ENCODE data around the gene RDH16.
"Not testable (repeated sequence)": the region's sequence is repeated elsewhere in the genome, so short reads cannot be mapped to it uniquely, and the experiment has no call there.

Gene RDH16

DNA sequence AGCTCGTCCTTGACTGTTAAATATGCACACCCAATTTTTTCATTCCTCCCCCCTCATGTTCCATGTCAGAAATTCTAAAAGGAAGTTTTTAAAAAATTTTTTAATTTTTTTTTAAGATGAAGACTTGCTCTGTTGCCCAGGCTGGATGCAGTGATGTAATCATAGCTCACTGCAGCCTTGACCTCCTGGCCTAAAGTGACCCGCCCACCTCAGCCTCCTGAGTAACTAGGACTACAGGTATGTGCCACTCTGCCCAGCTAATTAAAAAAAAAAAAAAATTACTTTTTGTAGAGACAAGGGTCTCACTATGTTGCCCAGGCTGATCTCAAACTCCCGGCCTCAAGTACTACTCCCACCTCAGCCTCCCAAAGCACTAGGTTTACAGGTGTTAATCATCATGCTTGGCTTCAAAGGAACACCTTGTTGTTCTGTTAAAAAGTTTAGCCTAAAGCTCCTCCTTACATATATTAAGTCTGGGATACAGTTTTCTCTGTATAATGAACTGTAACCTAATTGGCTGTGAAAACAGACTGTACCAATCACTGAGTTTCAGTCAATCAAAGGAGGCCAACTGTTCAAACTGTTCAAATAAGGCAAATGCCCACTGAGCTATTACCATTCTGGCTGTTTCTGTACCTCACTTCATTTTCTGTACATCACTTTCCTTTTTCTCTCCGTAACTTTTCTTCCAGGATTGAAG lies 41.0 kb downstream of the RDH16 start:
- no peak for DNase-seq

DNA sequence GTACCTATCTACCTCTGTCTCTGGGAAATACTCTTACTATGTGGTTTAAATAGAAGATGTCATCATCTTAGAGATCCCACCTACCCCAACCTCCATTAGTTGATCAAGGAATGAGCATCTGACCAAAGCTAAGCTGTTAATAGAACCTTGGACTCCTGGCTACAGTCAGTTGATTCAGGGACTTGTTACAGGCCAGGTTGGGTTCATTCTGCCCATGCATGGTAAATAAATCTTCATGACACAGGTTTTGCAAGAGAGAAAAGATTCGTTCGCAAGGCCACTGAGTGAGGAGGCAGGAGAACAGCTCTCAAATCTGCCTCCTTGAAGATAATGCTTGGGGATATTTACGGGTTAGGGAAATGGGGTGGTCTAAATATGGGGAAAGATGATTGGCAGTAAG lies 42.7 kb downstream of the RDH16 start:
- DNase-seq: no peak

DNA sequence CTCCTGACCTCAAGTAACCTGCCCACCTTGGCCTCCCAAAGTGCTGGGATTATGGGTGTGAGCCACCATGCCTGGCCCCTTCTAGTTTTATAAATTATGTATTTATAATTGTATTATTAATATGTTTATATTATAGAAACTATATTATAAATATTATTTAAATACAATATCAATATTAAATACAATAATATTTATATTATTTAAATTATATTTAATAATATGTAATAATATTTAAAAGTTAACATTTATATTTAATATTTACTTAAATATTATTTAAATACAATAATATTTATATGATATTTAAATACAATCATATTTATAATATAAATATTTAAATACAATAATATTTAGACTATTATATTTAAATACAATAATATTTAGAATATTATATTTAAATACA lies 43.2 kb downstream of the RDH16 start:
- no peak for DNase-seq

DNA sequence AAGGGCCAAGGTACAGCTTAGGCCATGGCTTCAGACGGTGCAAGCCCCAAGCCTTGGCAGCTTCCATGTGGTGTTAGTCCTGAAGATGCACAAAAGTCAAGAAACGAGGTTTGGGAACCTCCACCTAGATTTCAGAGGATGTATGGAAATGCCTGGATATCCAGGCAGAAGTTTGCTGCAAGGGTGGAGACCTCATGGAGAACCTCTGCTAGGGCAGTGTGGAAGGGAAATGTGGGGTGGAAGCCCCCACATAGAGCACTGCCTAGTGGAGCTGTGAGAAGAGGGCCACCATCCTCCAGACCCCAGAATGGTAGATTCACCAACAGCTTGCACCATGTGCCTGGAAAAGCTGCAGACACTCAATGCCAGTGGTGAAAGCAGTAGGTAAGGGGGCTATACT lies 48.0 kb downstream of the RDH16 start:
- not testable (repeated sequence) for DNase-seq

DNA sequence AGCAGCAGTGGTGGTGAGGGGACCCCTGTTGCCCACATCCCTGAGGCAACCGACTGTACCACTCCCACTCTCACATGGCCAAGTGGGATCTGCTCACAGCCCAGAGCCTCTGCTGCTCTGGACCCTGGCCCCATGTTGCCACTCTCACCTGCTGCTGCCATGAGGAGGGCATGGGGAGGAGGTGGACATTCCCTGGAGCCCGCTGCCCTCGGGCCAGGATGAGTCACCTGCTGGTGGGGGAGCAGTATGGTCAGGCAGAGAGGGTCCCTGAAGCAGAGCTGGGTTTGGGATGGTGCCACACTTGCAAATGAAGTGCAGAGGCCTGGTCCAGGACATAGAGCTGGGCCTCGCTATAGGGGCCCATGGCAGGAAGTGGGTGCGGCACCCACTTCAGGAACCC lies 49.3 kb downstream of the RDH16 start:
- no peak for DNase-seq

DNA sequence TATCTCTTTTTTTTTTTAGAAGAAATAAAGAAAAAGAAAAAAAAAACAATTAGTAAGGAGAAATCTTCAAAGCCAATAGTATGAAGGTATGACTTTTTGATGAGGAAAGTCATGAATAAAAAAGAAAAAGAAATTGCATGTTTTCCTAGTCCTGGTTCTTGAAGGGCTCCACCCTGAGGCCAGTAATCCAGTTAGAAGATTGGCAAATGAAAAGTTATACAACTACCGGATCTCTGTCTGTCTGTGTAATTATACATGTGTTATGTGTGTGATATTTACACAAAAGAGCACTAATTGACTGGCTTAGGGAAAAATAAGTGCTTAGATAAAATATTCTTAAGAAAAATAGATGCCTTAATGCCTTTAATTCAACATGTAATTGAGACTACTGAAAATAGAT lies 51.6 kb downstream of the RDH16 start:
- DNase-seq: no peak

DNA sequence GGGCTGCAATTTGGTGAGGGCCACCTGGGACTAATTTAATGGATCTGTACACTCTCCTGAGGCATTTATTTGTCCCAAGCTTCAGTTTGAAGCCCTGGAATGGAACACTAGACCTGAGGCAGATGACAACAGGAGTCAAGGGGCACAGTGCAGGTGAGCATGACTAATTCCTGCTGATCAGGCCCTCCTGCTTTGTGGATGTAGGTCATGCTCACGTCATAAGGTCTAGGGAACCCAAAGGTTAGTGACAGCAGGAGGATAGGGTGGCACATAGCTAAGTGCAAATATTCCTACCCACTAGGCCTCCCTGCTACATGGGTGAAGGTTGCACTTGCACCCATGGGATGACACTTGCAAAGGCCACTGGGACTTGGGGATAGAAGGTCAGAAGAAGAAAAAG lies 54.0 kb downstream of the RDH16 start:
- no peak for DNase-seq
